ENCODE results near the gene PTGDS. TPM values are rescaled to one million over a fixed set of nuclear protein-coding genes. Genes with fewer than 3 reads are reported as not detected.

Gene PTGDS
- polyA plus RNA-seq, 3 donors, result 42.1 to 113 (median 66.3) TPM

- DNase-seq (ENCODE audit: extremely low read depth in 1 of 11, low read depth in 9 of 11, low spot score in 4 of 11), result no peak
Observed at GRCh38 chr9:136953771-136954269, 23.5 kb upstream of the PTGDS start.

GRCh38 chr9:136954270-136955083, 22.8 kb upstream of the PTGDS start:
- DNase-seq (ENCODE audit: extremely low read depth in 1 of 11, low read depth in 9 of 11, low spot score in 4 of 11), result no peak

GRCh38 chr9:136955202-136955942, 21.9 kb upstream of the PTGDS start:
- no peak for DNase-seq (ENCODE audit: extremely low read depth in 1 of 11, low read depth in 9 of 11, low spot score in 4 of 11)

DNA sequence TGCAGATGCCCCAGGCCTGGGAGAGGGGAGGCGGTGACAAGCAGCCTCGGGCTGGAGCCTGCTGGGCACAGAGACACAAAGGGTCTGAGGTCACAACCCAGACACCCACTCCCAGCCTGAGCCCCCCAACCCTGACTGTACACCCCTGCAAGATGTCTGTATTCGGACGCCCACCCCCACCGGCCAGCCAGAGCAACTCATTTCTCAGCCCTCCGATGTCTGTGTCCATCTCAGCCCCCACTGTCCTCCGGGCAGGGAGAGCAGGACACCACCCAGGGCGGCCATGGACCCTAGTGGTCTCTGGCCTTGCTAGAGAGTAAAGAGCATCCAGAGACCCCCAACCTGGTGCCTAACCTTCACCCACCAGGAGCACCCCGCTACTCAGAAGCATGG, 21.4 kb upstream of the PTGDS start:
- DNase-seq (ENCODE audit: extremely low read depth in 1 of 11, low read depth in 9 of 11, low spot score in 4 of 11), result no peak

GRCh38 chr9:136956604-136957003, 20.7 kb upstream of the PTGDS start:
- no peak for DNase-seq (ENCODE audit: extremely low read depth in 1 of 11, low read depth in 9 of 11, low spot score in 4 of 11)

DNA sequence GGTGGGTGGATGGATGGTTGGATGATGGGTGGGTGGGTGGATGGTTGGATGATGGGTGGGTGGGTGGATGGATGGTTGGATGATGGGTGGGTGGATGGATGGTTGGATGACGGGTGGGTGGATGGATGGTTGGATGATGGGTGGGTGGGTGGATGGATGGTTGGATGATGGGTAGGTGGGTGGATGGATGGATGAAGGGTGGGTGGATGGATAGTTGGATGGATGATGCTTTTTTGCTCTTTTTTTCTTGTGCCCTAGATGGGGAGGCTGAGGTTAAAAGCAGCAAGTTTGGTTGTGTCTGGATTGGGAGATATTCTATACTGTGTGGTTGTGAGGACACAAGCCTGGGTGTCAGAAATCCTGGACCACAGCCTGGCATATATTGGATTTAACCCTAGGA, 19.8 kb upstream of the PTGDS start:
- no peak for DNase-seq (ENCODE audit: extremely low read depth in 1 of 11, low read depth in 9 of 11, low spot score in 4 of 11)

- DNase-seq (ENCODE audit: extremely low read depth in 1 of 11, low read depth in 9 of 11, low spot score in 4 of 11), result no peak
Observed at GRCh38 chr9:136957901-136958300, 19.4 kb upstream of the PTGDS start.

DNA sequence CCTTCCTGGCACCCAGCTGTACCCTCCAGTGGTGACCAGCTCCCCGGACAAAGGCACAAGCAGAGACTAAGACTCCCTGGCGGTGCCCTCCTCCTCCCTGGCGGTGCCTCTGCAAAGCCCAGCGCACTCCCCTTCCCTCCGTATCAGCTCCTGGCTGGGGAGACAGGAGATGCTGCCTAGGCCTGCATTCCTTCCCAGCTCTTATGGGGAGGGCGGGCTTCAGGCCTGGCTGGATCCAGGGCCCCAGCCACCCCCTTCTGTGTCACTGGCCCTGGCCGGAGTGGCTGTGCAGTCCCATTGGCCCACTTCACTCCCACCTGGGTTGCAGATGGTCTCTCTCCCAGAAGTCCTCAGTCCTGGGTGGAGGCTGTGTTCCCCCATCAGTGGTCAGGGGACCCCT, 18.8 kb upstream of the PTGDS start:
- DNase-seq (ENCODE audit: extremely low read depth in 1 of 11, low read depth in 9 of 11, low spot score in 4 of 11), result no peak

- DNase-seq (ENCODE audit: extremely low read depth in 1 of 11, low read depth in 9 of 11, low spot score in 4 of 11), result no peak
Observed at GRCh38 chr9:136958898-136959850, 18.1 kb upstream of the PTGDS start.

- DNase-seq (ENCODE audit: extremely low read depth in 1 of 11, low read depth in 9 of 11, low spot score in 4 of 11), result peak in 1 of 11 donors; percentile 52
Observed at GRCh38 chr9:136960212-136960937, 16.9 kb upstream of the PTGDS start.

DNA sequence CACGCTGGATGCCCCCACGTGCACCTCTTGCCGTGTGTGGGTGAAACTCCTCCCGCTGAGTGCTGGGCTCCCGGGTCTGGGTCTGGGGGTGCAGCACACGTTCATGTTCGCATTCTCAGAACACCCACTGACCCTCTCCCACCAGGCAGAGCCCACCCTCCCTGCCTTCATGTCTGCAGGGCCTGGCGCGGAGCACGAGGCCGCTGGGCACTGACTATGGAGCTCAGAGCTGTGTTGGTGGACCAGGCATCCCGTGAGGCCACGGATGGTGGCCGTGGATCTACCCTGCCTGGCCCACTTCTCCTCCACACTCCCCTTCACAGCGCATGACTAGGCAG, 16.4 kb upstream of the PTGDS start:
- no peak for DNase-seq (ENCODE audit: extremely low read depth in 1 of 11, low read depth in 9 of 11, low spot score in 4 of 11)

DNA sequence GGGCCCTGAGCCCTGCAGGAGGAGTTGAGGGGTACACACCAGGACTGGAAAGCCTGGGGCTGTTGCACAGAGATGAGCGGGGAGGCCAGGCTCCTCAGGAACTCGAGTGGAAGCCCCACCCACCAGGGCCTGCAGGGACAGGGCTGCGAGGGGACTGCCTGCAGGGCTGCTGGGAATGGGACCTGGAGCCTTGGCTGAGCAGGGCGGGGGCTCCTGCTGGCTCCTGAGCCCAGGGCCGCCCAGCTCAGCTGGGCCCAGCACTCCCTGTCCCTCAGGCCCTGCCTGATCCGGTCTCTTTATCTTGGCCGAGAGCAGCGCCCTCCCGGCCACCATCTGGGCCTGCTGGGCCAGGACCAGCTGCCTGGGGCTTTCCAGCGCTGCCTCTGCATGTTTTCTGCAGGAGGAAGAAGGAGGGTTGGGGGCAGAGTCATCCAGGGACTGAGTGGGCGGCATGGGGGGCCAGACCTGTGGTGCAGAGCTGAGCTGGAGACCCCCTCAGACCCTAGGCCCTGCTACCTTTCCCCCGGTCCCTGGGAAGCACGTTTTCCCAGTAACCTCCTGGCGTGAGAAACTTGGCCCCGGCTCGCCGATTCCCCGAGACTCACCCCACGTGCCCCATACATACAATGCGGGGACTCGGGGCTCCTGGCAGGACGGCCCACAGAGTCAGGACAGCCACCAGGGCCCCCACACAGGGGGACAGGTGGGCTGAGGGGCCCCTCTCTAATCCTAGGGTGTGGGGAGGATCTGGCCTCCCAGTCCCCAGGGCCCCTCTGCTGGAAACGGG, 15.8 kb upstream of the PTGDS start:
- DNase-seq (ENCODE audit: extremely low read depth in 1 of 11, low read depth in 9 of 11, low spot score in 4 of 11), result no peak

GRCh38 chr9:136962163-136962562, 15.1 kb upstream of the PTGDS start:
- no peak for DNase-seq (ENCODE audit: extremely low read depth in 1 of 11, low read depth in 9 of 11, low spot score in 4 of 11)

- no peak for DNase-seq (ENCODE audit: extremely low read depth in 1 of 11, low read depth in 9 of 11, low spot score in 4 of 11)
Observed at GRCh38 chr9:136962701-136963248, 14.5 kb upstream of the PTGDS start.

DNA sequence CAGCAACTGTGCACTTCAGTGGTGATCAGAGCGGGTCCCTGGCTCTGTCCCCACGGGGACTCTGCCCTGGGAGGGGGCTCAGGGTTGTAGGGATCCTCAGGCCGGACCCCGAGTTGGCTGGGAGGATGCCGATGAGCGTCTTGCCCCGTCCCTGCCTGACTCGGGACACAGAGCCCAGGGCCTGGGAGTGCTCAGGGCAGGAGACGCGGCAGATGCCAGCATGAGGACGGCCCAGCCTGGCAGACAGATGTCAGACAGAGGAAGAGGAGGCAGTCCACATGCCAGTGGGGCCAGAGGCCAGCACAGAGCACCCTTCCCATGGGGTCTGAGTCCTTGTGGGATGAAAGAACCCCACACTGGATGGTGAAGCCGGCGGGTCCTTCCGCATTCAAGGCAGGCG, 14.0 kb upstream of the PTGDS start:
- DNase-seq (ENCODE audit: extremely low read depth in 1 of 11, low read depth in 9 of 11, low spot score in 4 of 11), result no peak

DNA sequence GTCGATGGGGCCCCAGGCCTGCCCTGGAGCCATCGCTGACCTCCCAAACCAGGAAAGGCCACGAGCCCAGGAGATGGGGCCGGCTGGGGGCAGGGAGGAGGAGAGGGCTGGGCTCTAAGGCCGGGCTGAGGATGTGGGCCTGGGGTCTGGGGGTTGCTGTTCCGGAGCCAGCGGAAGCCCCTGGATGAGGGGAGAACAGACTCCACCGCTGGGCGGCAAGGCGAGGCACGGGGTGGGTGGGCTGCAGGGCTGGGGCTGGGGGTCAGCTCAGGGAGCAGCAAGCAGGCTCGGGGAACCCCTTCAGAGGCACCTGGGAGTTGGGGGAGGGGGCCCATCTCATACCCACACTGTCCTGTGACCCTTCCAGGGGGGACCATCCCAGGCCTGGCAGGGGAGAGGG, 13.6 kb upstream of the PTGDS start:
- no peak for DNase-seq (ENCODE audit: extremely low read depth in 1 of 11, low read depth in 9 of 11, low spot score in 4 of 11)

- DNase-seq (ENCODE audit: extremely low read depth in 1 of 11, low read depth in 9 of 11, low spot score in 4 of 11), result no peak
Observed at GRCh38 chr9:136964171-136964689, 13.1 kb upstream of the PTGDS start.
